ENCODE measurements around the gene STX8. TPM values are rescaled to one million over a fixed set of nuclear protein-coding genes. Genes with fewer than 3 reads are reported as not detected.

STX8 gene
- total RNA-seq, 2 experiments from 2014 or later: 59.6 to 71.5 TPM

GRCh38 chr17:9251273-9251672 lies 324.3 kb downstream of the STX8 start:
- ATAC-seq (no peak), DNase-seq (no peak)
- Mint-ChIP-seq H3K27ac (peak overlapping the region; percentile 32), H3K27me3 (no peaks in the 10 kb centered on the region), H3K4me1 (ENCODE audit: low read depth) (peaks cover 21% of the 10 kb centered on the region), H3K9me3 (no peaks in the 10 kb centered on the region), H3K4me3 (no peak overlapping the region), H3K36me3 (ENCODE audit: low read depth) (no peaks in the 10 kb centered on the region)
- ChIA-PET POLR2A (interaction anchor here (2.2 kb wide), 1 partner anchor 10 kb away, joined by 9 read pairs; no protein-coding TSS in a partner anchor), CTCF (no interaction called here)
- intact Hi-C loops (cut with micrococcal nuclease): no loop called here
- TF ChIP-seq CTCF (IDR thresholded peaks at IDR 0.05): no peak

- ATAC-seq (no peak), DNase-seq (no peak)
- Mint-ChIP-seq H3K36me3 (ENCODE audit: low read depth) (no peaks in the 10 kb centered on the region), H3K4me3 (no peak overlapping the region), H3K9me3 (no peaks in the 10 kb centered on the region), H3K27me3 (no peaks in the 10 kb centered on the region), H3K27ac (no peak overlapping the region), H3K4me1 (ENCODE audit: low read depth) (peaks cover 20% of the 10 kb centered on the region)
- ChIA-PET CTCF (no interaction called here), POLR2A (interaction anchor here (0.7 kb wide), 1 partner anchor 18 kb away, joined by 3 read pairs; no protein-coding TSS in a partner anchor)
- intact Hi-C loops (cut with micrococcal nuclease): no loop called here
- TF ChIP-seq CTCF (IDR thresholded peaks at IDR 0.05): no peak
Observed at GRCh38 chr17:9249245-9249953, 326.2 kb downstream of the STX8 start.

GRCh38 chr17:9247401-9247938 lies 328.1 kb downstream of the STX8 start:
- ATAC-seq: no peak
- Mint-ChIP-seq H3K9me3 (no peaks in the 10 kb centered on the region), H3K36me3 (ENCODE audit: low read depth) (no peaks in the 10 kb centered on the region), H3K4me1 (ENCODE audit: low read depth) (peaks cover 6% of the 10 kb centered on the region), H3K27ac (no peak overlapping the region), H3K27me3 (no peaks in the 10 kb centered on the region), H3K4me3 (no peak overlapping the region)
- CTCF ChIA-PET: no interaction called here
- no peak for TF ChIP-seq CTCF (IDR thresholded peaks at IDR 0.05)
- POLR2A ChIA-PET: interaction anchor here (1.0 kb wide), 1 partner anchor 27 kb away, joined by 3 read pairs; no protein-coding TSS in a partner anchor
- intact Hi-C loops (cut with micrococcal nuclease): no loop called here
- no peak for DNase-seq

- DNase-seq (no peak), ATAC-seq (no peak)
- Mint-ChIP-seq H3K9me3 (no peaks in the 10 kb centered on the region), H3K4me3 (no peak overlapping the region), H3K27me3 (no peaks in the 10 kb centered on the region), H3K4me1 (ENCODE audit: low read depth) (peaks cover 1% of the 10 kb centered on the region), H3K27ac (no peak overlapping the region), H3K36me3 (ENCODE audit: low read depth) (no peaks in the 10 kb centered on the region)
- ChIA-PET CTCF (no interaction called here), POLR2A (no interaction called here)
- intact Hi-C loops (cut with micrococcal nuclease): no loop called here
- TF ChIP-seq CTCF (IDR thresholded peaks at IDR 0.05): no peak
Observed at GRCh38 chr17:9244066-9245052, 331.3 kb downstream of the STX8 start.

Measured in activated CD8-positive, alpha-beta T cell treated with anti-CD3 and anti-CD28 coated beads for 36 hours (primary cell).